OCI-LY7 (cell line): ENCODE results near the gene GNAT2.

Source experiments
- CTCF ChIP-seq: fragments of 200-600 bp; sonication (generic); conservative IDR thresholded peaks from 2 replicates; pipeline ENCODE4 v1.5.1; 2014; ENCODE audit warnings: mild to moderate bottlenecking, antibody characterized with exemption, low read length, moderate library complexity, mixed read lengths
- EZH2phosphoT487 ChIP-seq: fragments of 200-600 bp; sonication (generic); IDR thresholded peaks from 2 replicates; pipeline ENCODE4 v1.6.1; 2018; ENCODE audit warnings: low read depth, borderline replicate concordance, mild to moderate bottlenecking, mixed run types, antibody characterized with exemption, low read length, moderate library complexity, mixed read lengths

- TF ChIP-seq CTCF (no peak), EZH2phosphoT487 (no peak)
These were observed 6.5 kb upstream of the GNAT2 start for GRCh38 chr1:109625601-109626560.
